Ecto neural progenitor cell (in vitro differentiated cells): ENCODE measurements around the gene NT5C.
A peak's percentile ranks its signal among the peaks of the same experiment; 100 is the strongest.
"Not testable (repeated sequence)": the region's sequence is repeated elsewhere in the genome, so short reads cannot be mapped to it uniquely, and the experiment has no call there.

Experiments used
- DNase-seq: peaks from one replicate; pipeline ENCODE4 v3.0.0-alpha.2; 2018; ENCODE audit warnings: low spot score

NT5C gene

DNA sequence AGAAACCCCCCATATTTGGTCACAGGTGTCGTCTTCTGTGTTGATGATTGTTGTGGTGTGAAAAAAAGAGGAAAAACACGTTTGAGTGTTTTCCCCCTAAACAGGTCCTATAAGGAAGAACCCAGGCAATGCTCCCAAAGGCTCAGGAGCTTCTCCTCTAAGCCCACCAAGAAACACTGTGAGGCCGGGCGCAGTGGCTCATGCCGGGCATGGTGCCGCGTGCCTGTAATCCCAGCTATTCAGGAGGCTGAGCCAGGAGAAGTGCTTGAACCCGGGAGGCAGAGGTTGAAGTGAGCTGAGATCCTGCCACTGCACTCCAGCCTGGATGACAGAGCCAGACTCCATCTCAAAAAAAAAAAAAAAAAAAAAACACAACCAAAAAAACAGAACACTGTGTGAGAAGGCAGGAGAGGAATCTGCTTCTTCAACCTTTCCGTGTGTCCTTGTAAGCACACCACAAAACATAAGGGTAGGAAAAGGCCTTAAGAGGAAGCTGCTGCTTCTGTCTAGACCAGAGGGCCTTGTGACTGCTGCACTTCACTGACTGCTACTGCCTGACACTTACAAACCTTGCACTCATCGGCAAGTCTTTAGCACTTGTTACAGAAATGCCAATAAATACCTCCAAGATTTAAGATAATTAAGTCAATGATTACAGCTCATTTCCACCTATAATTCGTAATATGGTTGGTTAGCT, 13.4 kb upstream of the NT5C start:
- no peak for DNase-seq

DNA sequence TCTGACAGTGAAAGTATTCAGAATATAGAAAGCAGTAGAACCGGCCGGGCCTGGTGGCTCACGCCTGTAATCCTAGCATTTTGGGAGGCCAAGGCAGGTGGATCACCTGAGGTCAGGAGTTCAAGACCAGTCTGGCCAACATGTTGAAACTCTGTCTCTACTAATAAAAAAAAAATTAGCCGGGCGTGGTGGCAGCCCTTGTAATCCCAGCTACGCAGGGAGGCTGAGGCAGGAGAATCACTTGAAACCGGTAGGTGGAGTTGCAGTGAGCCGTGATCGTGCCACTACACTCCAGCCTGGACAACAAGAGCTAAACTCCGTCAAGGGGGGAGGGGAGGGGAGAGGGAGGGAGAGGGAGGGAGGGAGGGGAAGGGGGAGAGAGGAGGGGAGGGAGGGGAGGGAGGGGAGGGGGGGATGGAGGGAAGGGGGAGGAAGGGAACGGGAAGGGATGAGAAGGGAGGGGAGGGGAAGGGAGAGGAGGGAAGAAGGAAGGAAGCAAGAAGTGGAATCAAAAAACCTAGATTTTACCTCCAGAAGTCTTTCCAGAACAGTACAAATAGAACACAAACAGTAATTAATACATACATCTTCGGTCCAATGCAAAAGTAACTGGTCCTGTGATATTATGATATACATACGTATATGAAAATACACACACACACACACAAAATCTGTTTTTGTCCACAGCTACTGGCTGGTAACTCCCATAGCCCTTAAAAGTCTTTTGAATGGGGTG, 10.9 kb upstream of the NT5C start:
- DNase-seq = no peak

DNA sequence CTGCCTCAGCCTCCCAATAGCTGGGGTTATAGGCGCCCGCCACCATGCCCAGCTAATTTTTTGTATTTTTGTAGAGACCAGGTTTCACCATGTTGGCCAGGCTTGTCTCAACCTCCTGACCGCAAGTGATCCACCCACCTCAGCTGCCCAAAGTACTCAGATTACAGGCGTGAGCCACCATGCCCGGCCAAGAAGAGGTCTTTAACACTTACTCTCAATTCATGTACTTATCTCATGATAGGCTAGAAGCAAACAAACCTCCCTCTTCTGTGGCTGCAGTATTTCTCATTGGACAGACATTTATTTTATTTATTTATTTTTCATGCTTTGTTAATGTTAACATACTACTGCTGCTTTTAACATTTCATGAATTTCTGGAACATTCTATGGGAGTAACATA, 7.0 kb upstream of the NT5C start:
- no peak for DNase-seq

DNA sequence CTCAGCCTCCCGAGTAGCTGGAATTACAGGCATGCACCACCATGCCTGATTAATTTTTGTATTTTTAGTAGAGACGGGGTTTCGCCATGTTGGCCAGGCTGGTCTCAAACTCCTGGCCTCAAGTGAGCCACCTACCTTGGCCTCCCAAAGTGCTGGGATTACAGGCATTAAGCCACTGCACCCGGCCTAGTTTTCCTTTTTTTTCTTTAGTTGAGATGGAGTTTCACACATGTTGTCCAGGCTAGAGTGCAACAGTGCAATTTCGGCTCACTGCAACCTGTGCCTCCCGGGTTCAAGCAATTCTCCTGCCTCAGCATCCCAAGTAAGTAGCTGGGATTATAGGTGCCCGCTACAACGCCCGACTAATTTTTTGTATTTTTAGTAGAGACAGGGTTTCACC, 6.2 kb upstream of the NT5C start:
- DNase-seq = not testable (repeated sequence)

DNA sequence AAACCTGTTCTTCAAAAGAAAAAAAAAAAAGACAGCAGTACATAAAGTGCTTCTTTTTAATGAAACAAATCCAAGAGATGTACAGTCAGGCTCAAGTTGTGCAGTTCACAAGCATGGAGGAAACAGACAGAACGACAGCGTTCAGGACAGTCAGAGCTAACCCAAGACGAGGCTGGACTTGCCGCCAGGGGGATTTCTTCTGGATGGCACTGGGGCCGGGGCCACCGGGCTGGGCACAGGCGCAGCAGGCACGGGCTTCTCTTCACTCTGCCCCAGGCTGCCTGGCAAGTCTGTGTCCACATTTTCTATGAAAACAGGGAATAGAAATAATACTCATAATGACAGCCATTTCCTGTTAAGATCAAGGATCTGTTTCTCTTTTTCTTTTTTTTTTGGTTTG, 4.4 kb upstream of the NT5C start:
- DNase-seq = no peak

DNA sequence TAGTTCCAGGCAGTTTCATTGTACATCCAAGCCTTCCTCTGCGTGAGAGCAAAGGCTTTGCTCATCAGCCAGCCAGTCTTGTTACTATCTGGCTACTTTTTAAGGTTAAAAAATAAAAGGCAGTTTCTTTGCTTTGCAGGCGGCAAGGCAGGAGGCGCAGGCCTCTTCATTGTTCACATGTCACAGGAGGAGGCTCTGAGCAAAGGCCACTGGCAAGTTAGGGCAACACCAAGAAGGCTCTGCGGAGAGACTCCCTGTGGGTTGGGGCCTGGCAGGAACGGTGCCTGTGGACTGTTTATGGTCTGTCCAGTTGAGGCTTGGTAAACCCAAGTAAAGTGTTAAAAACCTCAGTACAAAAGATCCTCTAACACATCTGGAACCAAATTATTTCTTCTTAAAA, 3.9 kb upstream of the NT5C start:
- DNase-seq = no peak

DNA sequence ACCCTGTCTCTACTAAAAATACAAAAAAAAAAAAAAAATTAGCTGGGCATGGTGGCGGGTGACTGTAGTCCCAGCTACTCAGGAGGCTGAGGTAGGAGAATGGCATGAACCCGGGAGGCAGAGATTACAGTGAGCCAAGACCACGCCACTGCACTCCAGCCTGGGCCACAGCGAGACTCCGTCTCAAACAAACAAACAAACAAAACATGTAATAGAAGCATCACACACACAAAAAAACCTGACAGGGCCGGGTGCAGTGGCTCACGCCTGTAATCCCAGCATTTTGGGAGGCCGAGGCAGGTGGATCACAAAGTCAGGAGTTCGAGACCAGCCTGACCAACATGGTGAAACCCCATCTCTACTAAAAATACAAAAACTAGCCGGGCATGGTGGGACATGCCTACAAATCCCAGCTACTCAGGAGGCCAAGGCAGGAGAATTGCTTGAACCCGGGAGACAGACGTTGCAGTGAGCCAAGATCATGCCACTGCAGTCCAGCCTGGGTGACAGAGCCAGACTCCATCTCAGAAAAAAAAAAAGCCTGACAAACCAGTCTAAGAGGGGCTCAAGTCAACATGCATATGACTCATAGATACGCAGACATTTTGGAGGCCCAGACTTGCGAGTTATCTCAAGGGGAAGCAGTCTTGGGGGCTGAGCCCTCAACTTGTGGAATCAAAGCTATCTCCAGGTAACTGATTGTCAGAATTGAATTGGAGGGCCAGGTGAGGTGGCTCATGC, 2.2 kb upstream of the NT5C start:
- DNase-seq = not testable (repeated sequence)

DNA sequence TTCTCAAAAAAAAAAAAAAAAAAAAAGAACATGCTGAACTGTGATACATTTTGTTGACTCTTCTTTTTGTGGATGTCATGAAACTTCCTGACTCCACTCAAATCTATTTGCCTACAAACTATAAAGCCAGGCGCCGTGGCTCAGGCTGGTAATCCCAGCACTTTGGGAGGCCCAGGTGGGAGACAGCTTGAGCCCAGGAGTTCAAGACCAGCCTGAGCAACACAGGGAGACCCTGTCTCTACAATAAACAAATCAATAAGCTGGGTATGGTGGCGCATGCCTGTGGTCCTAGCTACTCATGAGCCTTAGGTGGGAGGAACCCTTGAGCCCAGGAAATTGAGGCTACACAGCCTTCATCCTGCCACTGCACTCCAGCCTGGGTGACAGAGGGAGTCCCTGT, 1.5 kb upstream of the NT5C start:
- DNase-seq = no peak

DNA sequence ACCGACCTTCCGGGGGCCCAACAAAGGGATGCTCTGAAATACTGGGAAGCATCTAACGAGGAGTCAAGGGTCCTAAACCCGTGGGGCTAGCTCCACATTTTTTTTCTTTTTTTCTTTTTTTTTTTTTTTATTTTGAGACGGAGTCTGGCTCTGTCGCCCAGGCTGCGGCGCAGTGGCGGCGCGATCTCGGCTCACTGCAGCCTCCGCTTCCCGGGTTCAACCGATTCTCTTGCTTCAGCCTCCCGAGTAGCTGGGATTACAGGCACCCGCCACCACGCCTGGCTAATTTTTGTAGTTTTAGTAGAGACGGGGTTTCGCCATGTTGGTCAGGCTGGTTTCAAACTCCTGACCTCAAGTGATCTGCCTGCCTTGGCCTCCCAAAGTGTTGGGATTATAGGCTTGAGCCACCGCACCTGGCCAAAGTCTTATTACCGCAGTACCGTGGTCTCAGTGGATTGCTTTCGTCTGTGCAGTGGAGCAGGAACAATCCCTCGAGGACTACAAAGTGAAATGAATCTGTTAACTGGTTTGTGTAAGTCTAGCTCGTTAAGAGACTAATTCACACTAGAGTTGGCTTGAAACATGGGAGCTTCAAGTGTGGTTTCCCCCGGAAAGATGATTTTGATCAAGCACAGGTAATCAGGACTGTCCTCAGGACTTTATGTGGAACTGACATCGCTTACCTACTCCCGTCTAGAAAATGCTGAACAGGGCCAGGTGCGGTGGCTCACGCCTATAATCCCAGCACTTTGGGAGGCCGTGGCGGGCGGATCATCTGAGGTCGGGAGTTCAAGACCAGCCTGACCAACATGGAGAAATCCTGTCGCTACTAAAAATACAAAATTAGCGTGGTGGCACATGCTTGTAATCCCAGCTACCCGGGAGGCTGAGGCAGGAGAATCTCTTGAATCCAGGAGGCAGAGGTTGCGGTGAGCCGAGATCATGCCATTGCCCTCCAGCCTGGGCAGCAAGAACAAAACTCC, 767 bp upstream of the NT5C start:
- DNase-seq = not testable (repeated sequence)

DNA sequence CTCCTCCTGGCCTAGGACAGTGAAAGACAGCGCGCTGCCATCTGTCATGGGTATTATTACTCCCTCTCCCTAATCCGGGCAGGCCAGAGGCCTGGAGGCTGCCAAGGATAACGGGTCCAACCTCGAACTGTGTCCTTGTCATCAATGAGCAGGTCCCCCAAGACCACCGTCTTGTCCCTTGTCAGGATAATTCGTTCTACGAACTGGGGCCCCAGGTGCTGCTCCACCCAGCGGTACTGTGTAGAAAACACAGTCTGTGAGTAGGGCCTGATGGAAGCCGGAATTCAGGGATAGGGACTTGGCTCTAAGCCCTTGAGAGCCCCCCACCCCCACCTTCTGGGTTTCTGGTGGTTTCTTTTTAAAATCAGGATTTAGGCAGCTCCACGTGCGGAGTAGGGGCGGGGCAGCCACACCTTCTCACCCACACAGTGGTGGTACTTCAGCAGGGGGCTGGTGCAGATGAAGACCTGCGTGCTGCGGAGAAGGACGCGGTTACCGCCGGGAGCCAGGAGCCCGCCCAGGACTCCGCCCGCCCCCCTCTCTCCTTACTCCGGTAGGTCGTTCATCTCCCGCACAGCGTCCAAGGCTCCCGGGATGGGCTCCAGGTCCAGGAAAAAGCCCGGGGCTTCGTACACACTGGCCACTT, 787 bp downstream of the NT5C start:
- DNase-seq = peak; percentile 86

DNA sequence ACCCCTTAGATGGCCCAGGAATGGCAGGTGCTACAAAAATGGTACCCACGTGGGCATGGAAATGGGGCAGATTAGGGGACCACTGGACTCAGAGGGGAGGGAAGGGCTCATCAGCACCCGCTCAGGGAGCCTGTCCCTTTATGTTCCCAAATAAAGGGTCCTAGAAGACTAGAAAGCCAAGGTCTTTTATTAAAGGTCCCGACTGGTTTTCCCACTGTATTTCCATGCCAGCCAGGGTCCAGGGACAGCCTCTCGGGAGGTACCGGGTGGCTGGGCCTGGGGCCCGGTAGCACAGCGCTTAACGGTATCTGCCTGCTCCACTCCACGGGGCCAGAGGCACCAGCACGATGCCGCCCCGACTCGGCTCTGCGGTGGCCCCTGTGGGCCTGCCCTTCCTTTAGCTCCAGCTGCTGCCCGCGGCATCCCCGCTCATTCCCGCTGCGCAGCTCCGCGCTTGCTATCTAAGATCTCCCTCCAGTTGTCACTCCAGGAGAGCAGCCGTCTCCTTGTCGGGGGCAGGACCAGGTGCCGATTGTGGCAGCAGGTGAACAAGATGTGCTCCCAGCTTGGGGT, 1.4 kb downstream of the NT5C start:
- no peak for DNase-seq

DNA sequence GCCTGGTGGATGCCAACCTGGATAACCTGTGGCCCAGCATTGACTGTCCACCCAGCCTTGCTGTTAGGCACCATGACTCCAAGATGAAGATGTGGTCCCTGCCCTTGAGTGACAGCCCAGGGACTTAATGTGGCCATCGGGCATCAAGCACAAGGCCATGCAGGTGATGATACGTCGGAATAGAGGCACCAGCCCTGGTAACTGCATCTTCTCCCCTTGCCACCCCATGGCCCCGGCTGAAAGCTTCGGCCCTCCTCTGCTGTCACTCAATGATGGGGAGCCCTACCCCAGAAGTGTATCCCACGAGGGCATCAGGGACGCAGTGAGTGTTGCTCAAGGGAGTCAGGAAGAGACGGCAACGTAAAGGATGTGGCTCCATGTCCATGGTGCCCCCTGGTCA, 2.0 kb downstream of the NT5C start:
- DNase-seq = no peak

DNA sequence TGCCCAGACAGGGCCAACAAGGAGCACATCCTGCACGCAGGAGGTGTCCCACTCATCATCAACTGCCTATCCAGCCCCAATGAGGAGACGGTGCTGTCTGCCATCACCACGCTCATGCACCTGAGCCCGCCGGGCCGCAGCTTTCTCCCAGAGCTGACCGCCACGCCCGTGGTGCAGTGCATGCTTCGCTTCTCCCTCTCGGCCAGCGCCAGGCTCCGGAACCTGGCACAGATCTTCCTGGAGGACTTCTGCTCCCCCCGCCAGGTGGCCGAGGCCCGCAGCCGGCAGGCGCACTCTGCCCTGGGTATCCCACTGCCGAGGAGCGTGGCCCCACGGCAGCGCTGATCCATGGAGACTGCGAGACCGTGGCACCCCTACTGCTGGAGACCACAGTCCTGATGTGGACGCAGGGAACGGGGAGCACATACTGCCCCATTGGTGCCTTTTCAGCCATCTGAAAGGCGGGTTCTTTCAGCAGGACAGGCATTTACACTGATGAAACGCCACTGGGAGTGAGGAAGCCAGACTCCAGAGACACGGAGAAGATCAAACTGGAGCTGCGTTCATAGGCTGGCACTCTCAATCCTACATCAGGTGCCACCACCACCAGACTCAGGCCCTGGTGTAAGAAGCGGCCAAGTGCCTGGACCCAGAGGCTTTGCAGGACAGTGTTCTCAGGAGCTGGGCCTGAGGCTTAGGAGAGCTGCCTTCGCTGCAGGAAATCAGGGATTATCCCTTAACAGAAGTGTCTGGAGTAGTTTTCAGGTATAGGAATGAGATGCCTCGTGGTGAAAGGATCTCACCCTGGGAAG, 2.6 kb downstream of the NT5C start:
- no peak for DNase-seq

DNA sequence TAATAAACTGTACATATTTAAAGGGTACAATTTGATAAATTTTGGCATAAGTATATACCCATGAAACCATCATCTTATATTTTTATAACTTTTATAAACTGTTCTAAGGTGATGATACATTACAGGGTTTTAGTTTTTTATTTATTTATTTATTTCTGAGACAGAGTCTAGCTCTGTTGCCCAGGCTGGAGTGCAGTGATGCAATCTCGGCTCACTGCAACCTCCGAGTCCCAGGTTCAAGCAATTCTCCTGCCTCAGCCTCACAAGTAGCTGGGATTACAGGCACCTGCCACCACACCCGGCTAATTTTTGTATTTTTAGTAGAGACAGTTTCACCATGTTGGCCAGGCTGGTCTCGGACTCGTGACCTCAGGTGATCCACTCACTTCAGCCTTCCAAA, 3.6 kb downstream of the NT5C start:
- not testable (repeated sequence) for DNase-seq

DNA sequence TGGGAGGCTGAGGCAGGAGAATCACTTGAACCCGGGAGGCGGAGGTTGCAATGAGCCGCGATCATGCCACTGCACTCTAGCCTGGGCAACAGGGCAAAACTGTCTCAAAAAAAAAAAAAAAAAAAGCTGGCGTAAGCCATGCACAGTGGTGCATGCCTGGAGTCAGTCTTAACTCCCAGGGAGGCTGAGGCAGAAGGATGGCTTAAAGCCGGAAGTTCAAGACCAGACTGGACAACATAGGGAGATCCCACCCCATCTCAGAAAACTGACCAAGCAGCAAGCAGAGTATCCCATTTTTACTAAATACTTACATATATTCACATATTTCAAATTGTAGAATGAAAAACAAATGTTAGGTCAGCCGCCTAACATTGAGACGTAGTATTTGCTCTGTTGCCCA, 4.6 kb downstream of the NT5C start:
- no peak for DNase-seq

DNA sequence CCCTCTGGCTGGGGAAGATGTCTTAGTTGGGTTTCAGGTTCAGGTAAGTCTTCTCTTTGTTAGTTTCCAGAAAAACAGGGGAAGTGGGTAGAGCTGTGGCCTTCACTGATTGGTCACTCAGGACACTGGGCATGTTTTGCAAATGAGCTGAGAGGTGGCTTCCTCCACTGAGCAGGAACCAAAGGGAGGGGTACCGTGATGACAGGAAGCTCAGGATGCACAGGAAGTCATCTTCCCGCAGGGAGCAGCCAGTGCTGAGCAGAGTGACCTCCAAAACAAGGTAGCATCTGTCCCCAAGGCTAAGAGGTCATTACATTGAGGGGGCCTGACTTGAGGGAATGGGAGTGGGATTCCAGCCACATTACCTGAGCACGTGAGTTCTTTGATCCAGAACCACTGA, 5.6 kb downstream of the NT5C start:
- no peak for DNase-seq

DNA sequence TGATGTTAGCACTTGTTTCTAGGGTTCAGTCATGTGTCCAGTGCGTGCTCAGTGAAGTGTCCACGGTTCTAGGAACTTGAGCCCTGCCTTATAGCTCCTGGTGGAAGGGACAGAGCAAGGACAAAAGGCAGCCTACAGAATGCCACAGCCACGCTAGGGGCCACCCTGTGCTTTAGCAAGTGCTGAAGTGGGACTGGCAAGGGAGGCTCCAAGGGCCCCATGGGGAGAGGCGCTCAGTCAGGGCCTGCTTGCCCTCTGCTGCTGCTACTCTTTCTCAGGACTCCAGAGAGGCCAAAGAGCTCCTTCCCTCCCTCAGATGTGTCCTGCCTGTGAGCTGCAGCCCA, 6.8 kb downstream of the NT5C start:
- DNase-seq = no peak

DNA sequence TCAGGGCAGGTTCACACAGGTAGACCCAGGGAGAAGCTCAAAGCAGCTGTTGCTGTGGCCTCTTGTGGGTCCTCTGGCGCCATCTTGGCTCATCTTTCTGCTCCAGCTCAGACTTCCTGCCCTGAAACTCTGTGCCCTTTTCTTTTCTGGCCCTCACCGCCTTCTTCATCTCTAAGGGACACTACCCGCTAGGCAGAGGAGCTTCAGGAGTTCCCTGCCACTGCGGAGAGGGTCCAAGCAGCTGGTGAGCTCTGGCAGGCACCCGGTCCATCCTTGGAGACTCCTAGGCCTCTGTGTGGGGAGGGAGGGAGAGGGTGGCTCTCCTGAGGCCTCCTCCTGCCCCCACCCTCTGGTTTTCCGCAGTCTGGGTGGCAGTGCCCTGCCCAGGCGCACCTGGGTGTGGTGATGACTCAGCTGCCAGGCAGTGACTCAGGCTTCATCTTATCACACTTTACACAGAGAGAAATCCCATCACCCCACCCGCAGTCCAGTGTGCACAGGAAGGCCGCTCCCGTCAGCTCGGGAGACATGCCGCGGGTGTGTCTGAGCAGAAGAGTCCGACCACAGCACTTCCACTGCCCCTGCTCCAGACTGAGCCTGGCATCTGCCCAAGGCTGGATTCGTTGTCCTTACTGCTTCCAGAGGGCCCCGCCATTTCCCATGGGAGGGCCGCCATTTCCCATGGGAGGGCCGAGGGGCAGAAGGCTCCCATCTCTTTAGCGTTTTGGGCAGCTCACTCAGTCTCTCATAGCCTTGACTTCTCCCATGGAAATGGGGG, 7.3 kb downstream of the NT5C start:
- no peak for DNase-seq

DNA sequence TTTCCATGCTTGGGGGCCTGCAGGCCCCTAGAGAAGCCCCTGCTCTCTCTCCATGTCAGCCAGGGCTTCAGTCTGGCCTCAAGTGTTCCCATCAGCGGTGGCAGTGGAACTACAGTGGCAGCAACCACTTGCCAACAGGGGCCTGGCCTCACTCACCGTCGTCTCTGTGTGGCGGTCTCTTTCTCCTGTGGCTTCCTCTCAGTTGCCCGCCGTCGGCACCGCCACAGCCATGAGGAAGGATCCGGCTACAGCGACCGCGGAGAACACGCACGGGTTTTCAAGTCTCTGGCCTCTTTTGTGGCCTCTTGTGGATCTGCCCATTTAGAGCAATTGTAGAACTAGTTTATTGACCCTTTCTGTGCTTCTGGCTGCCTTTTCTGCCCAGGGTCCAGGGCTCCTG, 13.2 kb downstream of the NT5C start:
- no peak for DNase-seq

DNA sequence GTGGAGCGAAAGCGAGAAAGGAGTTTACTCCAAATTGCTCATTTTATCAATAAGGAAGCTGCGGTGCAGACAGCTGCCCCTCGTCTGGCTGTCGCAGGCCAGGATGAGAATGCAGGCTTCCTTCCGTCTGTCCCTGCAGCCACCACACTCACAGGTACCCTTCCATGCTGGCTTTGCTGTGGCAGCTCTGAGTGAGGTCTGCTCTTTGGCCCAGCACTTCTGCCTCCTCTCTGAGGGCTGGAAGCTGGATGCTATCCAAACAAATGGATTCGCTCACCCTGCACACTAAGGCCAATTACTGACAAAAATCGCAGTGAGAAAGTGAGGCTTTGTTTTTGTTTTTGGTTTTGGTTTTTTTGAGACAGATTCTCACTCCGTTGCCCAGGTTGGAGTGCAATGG, 14.8 kb downstream of the NT5C start:
- DNase-seq = no peak
